Fibroblast of skin of right biceps (primary cell): ENCODE data around the gene USP47.

Source experiments
- DNase-seq: peaks from one replicate; pipeline ENCODE4 v3.0.0-alpha.2; 2013

Gene USP47, protein sequence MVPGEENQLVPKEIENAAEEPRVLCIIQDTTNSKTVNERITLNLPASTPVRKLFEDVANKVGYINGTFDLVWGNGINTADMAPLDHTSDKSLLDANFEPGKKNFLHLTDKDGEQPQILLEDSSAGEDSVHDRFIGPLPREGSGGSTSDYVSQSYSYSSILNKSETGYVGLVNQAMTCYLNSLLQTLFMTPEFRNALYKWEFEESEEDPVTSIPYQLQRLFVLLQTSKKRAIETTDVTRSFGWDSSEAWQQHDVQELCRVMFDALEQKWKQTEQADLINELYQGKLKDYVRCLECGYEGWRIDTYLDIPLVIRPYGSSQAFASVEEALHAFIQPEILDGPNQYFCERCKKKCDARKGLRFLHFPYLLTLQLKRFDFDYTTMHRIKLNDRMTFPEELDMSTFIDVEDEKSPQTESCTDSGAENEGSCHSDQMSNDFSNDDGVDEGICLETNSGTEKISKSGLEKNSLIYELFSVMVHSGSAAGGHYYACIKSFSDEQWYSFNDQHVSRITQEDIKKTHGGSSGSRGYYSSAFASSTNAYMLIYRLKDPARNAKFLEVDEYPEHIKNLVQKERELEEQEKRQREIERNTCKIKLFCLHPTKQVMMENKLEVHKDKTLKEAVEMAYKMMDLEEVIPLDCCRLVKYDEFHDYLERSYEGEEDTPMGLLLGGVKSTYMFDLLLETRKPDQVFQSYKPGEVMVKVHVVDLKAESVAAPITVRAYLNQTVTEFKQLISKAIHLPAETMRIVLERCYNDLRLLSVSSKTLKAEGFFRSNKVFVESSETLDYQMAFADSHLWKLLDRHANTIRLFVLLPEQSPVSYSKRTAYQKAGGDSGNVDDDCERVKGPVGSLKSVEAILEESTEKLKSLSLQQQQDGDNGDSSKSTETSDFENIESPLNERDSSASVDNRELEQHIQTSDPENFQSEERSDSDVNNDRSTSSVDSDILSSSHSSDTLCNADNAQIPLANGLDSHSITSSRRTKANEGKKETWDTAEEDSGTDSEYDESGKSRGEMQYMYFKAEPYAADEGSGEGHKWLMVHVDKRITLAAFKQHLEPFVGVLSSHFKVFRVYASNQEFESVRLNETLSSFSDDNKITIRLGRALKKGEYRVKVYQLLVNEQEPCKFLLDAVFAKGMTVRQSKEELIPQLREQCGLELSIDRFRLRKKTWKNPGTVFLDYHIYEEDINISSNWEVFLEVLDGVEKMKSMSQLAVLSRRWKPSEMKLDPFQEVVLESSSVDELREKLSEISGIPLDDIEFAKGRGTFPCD (N-terminal part only)

DNA sequence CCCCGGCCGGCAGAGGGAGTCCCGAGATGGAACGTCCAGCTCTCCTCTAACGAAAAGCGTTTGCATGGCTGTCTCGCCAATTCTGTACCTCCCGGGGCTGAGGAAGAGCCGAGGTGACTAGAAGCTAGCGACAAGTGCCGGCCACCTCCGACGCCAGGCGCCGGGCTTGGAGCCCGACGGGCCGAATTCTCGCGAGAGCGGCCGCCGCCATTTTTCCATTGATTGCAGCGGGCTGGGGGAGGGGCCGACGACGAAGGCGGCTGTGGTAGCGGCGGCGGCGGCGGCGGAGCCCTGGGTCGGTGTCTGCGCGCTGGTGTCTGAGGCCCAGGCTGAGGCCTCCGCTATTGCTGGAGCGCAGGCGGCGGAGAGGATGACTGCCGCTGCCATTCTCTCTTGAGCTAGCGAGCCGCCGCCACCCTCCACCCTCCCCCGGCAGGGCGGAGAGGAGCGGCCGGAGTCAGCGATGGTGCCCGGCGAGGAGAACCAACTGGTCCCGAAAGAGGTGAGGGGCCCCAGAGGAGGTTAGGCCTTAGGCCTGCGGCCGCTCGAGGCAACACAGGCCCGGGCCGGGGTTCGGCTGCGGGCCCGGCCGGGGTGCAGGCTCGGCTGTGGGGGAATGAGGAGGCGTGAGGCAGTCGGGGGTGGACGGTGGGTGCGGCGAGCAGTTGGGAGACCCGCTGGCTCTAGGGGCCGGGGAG is at the start of gene USP47:
Gene USP47, plus strand, starts transcription at position 250 of the 698 bp plus-strand sequence. Its CDS starts 214 bp downstream, at position 464.
- peak; percentile 90 for DNase-seq

DNA sequence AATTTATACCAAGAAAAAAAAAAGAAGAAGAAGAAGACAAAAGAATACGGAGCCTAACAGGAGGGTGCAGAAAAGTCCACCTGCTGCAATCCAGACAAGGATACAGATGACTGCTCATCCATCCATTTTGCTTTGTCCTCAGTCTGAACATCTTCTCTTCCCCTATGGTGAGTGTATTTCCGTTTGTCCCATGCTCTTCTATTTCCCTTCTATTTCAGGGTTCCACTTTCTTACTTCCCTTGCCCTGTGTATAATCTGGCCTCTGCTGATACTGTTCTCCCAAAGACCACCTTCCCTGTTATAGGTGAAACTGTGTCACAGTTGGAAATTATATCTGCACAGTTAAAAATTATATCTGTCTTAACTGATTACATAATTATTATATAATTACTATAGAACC is 48.7 kb upstream of the USP47 start:
- DNase-seq: no peak

- DNase-seq: no peak
Observed at GRCh38 chr11:11798586-11799438, 43.0 kb upstream of the USP47 start.

DNA sequence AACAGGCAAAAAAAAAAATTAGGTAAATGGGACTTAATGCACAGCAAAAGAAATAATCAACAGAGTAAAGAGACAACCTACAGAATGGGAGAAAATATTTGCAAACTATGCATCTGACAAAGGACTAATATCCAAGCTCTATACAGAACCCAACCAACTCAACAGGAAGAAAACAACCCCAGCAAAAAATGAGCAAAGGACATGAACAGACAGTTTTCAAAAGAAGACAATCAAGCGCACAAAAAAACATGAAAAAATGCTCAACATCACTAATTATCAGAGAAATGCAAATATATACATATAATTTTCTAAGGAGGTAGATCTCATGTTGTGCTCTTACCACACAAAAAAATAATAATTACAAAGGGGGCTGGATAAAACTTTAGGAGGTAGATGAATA is 36.5 kb upstream of the USP47 start:
- no peak for DNase-seq

DNA sequence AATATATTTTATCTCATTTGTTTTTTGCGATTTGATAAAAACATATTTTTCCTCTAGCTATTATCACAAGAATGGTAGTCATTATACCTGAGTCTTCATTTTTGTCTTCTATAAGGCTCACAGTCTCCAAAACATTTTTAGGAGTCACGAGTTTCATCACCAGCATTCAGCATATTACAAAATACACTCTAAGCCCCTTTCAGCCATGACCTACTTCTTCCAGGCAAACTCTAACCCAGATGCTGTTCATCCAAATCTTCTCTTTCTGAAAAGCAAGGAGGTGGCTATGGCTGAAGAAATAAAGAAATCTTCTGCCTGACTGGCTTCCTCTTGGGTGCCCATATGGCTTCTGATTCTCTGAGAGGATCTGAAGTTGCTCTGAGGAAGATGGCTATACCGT is 35.7 kb upstream of the USP47 start:
- DNase-seq: no peak

DNA sequence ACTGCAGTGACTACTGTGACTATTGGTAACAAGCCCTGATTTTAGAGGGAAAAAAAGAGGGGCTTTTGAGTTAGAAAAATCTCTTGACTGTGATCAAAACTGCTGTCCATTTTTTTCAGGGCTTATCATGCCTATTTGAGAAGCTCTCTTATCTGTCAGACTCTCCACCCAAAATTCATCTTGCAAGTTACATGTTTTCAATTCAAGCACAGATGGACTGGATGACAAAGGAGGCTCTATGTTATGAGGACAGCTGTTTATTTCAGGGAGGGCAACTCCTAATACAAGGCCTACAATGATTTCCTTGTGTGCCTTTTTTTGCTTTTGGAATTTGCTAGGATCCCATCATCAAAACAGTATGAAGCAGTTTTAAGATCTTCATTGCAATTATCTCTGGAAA is 35.2 kb upstream of the USP47 start:
- no peak for DNase-seq

GRCh38 chr11:11807811-11808782 is 33.7 kb upstream of the USP47 start:
- peak; percentile 12 for DNase-seq

DNA sequence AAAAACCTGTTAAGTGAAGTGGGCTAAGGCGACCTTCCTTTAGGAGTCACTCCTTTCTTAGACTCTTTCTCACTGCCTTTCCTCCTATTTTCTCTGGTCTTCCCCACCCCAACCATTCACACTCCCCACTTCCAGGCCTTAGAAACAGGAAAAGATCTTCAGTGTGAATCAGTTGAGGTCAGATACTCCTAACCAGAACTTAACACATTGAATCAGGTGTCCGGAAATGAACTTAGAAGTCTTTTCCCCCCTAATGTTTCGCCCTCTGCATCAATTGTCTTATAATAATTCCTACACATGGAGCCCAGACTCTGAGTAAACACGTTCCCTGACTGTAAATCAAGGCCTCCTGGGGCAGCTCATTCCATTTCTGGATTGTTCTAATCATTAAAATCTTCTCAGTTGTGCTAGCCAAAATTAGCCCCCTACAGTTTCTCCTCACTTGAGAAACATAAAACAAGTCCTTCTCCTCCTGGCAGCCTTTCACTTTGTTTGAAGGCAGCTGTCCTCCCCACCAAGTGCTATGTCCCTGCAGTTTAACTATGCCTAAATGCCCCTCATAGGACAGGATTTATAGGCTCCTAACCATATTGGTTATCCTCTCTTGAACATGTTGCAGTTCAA is 32.7 kb upstream of the USP47 start:
- no peak for DNase-seq

- DNase-seq: no peak
Observed at GRCh38 chr11:11810764-11811726, 30.7 kb upstream of the USP47 start.

DNA sequence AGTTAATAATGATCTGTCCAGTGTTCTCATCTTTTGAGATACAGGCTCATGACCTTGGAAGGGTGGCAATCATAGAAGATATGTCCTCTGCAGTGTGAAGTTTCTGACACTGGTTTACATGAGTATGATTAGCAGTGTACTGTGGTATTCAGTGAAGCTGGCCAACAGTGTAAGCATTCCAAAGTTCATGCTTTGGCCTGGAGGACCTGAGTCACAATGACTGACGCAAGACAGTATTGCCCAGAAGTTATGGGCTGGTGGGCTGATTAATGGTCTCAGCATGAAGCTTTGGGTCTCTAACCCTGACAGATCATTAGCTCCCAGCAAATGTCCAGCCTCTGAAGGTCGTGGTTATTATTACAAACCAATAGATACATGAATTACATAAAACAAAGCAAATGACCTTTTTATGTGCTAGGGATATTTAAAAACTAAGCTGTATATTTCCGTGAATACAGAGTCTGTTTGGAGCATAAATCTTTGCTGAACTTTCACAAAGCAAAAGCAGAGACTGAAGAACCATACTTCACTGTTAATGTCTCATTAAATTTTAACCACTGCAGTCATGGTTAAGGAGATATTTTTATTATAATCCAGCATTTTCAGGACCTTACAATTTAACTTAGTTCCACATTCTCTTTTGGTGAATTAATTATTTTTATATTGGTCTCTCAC is 28.3 kb upstream of the USP47 start:
- DNase-seq: peak; percentile 89

DNA sequence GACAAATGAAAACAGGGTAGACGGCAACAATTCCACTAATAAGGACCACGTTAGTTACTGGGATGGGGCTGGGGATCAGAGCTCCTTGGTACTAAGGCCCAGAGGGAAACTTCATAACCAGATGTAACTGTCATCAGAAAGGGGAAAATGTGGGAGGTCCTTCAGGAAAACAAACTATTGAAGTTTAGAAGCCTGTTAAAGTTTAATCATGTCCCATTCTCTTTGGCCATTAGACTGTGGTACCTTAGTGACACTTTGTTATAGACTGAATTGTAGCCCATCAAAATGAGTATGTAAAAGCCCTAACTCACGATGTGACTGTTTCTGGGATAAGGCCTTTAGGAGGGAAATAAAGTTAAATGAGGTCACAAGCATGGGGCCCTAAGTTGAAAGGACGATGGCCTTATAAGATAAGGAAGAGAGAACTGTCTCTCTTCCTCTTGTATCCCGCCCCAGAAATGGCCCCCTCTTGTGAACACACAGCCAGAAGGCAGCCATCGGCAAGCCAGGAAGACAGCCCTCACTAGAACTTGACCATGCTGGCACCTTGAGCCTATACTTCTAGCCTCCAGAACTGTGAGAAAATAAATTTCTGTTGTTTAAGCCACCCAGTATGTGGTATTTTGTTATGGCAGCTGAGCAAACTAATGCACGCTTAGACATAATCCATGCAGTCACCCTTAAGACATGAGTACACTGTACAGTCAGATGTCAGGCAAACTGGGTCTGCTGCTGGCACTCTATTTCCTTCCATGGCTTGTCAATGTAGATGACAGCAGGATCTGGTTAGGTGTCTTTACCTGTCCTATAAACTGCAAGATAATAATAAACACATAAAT is 26.9 kb upstream of the USP47 start:
- DNase-seq: no peak

- no peak for DNase-seq
Observed at GRCh38 chr11:11816511-11817314, 25.1 kb upstream of the USP47 start.

DNA sequence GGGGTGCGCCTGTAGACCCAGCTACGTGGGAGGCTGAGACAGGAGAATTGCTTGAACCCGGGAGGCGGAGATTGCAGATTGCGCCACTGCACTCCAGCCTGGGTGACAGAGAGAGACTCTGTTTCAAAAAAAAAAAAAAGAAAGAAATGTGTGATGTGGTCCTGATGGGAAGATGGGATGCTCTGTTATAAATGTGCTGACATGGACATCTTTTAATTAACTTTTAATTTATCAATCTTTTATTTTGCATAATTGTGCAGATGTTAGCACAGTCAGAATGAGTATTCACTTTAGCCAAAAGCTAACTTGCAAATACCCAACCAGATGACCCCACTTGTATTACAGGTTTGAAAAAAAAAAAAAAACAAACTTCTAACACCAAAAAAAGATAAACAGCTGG is 23.8 kb upstream of the USP47 start:
- no peak for DNase-seq

DNA sequence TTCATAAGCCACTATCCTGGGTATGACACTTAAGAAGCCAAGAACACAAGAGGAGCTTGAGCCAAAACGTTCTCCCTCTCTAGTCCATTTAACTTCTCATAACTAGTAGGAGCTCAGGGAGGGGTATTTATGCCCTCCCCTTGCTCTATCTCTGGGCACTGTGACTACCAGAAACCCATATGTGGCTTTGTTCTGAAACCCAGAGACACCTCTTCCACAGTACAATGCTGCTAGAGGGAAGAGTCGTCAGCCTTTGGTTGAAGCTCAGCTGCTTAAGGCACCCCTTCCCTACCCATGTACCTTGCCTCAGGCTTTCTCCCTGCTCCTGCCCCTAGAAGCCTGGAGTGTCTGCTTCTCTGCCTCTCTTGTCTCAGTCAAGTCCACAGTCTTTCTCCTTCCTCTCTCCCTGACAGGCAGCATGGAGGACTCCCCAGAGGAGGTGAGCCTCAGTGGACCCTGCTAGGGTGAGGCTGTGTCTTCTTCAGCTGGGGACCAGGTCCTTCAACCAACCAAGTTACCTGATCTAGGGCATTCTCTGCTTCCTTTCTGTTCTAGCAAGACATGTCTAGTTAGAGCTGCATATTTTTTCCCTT is 23.1 kb upstream of the USP47 start:
- no peak for DNase-seq

GRCh38 chr11:11821899-11822298 is 19.9 kb upstream of the USP47 start:
- no peak for DNase-seq

DNA sequence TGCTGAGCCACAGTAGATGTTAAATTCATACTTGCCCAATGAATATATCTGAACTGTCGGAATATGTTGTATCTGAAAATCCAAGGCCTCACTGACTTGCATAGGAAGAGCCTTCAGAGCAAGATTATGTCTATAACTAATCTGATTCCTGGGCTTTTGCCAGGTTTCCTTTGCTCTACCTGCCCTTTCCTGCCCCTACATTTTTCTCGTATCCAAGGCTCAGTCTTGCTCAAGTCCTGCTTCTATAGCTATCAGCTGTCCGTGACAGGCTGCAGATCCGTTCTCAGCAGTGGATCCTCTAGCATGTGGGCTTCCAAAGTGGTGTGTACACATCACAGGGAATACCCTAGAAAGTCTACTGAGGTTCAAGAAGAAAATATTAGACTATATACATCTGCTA is 18.8 kb upstream of the USP47 start:
- DNase-seq: no peak
